Activated gamma-delta T cell treated with anti-CD3 and anti-CD28 coated beads, Interleukin-2, amount 50 U/mL, for 16 hours (primary cell): ENCODE results near the gene TIGD3.

Experiments
- DNase-seq: peaks from one replicate; pipeline ENCODE4 v3.0.0-alpha.2; 2020; ENCODE audit warnings: low read depth

TIGD3 gene

DNA sequence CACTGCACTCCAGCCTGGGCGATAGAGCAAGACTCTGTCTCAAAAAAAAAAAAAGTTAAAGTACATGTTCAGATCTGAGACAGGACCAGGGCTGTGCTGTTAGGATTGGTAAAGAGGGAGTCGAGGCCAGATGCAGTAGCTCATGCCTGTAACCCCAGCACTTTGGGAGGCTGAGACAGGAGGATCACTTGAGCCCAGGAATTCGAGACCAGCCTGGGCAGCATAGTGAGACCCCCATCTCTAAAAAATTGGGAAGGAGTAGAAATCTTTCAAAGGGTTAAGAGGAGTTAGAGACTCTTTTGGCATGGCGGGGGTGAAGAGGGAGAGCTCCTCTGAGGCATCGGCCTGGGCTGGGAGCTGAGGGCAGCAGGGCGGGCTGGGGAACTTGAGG, 16.1 kb downstream of the TIGD3 start:
- DNase-seq = no peak

DNA sequence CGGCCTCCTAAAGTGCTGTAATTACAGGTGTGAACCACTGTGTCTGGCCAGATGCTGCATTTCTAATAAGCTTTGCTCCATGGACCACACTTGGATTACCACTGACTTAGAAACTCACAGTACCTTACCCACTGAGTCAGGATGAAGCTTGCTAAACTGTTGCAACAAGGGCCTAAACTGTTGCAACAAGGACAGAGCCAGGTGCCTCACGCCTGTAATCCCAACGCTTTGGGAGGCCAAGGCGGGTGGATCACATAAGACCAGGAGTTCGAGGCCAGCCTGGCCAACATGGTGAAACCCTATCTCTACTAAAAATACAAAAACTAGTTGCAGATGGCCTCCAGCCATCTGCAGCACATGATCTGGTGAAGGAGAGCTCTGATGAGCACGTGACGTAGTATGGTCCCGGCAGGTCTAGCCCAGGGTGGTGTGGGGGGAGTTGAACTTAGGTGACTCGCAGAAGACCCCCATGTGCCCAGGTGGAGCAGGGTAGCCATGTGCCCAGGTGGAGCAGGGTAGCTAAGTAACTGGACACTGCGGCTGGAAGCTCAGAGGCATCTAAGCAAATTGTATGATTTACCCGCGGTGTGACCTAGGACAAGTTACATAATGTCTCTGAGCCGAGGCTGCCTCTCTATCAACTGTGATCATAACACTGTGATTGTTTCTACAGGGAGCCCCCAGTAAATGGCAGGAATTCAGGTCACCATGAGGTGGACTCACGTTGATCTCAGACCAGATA, 19.5 kb downstream of the TIGD3 start:
- DNase-seq = no peak

DNA sequence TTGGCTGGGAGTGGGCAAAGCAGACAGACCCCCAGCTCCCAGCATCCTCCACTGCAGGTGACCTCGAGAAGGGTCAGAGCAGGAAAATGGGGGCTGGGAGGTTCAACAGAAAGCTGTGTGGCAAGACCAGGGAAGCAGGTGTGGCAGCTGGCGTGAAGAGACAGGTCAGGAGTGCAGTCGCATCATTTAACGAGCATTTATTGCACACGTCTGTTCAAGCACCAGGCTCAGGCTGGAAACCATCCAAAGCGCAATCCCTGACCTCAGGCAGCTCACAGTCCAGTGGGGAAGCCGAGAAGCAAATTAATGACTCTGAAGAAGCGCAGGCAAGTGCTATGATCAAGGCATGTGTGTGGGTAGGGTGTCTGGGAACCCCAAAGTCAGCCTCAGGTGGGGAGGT, 20.5 kb downstream of the TIGD3 start:
- DNase-seq = no peak

DNA sequence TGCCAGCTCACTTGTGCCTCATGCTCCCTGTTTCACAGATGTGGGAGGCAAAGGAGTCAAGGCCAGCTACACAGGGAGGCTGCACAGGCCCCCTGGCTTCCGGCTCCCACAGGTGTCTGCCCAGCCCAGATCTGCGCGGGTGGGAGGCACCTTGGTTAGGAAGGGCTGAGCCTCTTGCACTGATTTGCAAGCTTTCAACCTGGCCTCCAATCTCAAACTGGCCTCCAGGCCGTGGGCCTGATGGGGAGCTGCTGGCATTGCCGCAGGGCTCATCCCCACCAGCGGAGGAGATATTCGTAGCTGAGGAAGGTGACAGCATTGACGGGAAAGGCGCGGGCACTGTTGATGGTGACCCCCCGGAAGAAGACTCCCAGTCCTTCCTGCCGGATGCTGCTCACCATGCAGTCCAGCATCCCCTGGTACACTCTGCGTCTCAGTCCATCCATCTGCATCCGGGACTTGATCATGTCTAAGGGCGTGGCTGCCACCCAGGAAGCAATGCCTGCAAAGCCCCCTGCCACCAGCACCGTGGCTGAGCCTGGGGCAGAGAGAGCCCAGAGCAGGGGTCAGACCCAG, 21.7 kb downstream of the TIGD3 start:
- DNase-seq = no peak

DNA sequence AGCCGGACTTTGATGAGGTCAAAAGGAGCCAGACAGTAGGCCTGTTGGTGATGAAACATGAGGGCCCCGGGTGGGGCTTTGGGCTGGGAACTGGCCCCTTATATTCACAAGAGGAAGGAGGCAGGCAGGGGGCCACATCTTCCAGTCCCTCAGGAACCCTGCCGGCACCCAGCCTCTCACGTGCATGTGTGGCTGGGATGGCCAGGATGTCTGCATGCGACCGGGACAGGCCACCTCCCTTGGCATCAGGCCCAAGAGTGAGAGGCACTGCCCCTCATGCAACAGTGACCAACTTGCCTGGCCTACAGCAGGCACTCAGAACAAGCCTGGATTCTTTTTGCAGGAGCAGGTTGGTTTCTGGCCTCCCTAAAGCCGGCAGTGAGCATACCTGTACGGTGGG, 22.5 kb downstream of the TIGD3 start:
- no peak for DNase-seq

DNA sequence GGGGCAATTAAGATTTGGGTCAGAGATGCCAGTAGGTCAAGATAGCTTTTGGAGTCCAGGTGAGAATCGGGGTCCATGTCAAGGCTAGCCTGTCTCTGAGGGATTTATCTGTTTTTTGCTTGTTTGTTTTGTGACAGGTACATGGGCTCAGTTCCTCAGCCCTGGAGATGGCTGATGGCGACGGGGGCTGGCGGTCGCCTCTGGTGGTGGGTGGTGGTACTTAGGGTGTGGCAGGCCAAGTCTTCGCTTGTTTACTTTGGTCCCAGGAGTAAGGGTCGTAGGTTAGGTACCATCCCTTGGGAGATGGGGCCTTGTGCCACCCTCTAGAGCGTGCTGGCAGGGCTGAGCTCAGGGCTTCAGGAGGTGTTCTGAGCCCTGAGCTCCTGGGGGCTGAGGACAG, 23.2 kb downstream of the TIGD3 start:
- DNase-seq = no peak

DNA sequence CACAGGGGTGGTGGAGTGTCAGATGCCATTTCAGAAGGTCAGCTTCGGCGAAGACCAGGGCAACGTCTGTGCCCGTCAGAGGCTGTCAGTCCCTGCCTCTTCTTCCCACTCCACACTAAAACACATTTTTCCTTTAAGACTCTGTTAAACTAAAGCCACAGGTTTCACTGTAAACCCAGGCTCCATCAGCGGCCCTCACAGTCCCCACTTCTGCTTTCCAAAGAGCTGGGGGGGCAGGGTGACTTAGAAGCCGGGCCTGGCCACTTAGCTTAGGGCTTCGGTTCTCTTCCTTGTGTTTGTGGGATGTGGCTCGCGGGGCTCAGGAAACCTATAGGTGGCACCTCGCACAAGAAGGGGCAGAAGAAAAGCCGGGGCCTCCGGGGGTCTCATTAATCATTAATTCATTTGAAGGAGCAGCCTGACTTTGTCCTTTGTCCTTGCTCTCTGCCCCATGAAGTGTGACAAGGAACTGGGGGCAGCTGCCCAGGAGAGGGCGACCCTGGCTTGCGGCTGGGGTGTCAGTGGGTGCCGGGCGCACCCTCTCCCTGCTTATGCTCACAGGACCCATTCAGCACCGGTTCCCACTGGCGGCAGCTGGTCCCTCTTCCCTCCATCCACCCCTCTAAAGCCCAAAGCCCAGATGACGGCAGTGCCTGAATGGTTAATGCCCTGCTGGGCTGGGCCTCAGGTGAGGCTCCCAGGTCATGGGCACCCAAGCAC, 23.8 kb downstream of the TIGD3 start:
- no peak for DNase-seq

DNA sequence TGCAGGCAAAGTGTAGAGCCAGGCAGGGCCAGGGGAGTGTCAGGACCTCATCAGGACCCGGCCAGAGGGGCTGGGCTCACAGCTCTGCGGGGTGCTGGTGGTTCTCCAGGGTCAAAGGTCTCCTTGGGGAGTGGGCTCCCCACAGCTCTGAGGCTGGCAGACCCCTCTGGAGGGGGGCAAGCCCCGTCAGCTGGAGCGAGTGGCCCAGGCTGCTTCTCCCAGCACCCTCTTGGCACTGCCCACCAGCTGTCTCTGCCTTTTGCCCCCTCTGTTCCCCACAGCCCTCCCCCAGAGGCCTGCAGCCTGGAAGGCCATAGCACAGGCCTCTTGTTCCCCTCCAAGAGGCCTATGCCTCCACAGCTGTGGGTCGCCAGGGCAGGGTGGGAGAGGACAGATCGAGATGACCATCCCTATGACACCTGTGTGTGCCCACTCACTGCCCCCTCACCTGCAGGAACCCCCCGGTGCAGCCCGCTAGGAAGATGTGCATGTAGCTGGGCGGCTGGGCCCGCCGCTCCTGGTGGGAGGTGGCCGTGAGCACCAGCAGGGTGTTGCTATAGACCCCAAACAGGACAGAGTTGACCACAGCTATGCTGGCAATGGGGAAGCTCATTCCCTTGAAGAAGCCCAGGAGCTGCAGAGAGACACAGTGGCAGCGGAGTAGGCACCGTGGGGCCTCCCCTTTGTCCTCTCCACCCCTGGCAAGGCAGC, 24.5 kb downstream of the TIGD3 start:
- DNase-seq = no peak

DNA sequence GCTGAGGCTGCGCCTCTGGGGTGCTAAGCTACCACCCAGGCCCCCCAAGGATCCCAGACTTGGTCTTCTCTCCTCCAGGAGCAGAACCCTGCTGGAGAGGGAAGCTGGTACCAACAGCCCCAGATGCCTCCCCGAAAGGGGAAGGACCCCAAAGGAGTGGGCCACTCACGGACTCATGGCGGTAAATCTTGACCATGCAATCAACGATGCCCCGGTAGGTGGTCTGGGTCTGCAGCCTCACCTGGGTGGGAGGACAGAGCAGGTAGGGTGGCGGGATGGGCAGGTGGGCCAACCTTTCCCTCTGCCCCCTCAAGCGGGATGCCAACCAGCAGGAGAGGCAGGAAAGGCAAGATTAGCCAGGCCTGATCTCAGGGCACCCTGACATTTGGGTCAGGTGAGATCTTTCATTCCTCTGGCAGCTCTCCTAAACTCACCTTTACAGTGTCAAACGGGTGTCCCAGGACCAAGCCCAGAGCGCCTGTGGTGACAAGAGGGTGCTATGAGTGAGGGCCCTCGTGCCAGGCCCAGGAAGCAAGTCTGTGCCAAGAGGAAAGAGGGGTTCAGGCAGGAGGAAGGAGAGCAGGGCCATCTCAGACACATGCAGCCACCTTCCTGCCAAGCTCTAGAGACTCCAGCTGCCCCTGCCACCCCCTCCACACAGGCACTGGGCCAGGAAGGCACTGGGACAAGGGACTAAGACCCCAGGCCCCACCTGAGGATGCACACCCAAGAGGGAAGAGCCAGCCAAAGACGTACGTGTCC, 25.3 kb downstream of the TIGD3 start:
- DNase-seq = no peak

DNA sequence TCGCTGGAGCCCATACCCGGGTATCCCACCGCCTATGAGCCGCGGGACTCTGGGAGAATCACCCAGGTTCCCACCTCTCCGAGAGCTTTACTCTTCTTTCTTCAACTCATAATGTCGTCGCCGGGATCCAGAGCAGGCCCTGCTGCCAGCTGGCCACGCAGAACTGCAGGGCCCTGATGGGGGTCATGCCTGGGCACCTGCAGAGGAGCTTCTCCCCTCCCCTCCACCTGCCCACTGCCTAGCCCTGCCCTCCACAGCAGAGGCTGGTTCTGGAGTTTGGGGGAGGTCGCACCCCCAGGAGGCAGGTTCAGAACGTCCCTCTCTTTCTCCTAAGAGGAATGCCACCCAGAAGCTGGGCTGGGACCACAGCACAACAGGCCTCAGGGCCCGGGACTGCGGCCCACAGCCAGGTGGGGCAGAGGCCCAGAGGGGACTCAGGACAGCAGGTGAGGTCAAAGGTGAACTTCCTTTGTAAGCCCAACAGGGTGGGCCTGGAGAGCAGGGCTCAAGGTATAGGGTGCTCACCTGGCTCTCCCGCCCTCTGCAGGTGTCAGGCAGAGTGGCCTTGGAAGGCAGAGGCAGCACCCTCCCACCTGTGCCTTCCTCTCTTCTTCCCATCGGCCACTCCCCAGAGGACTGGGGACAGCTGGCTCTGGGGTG, 26.0 kb downstream of the TIGD3 start:
- no peak for DNase-seq

DNA sequence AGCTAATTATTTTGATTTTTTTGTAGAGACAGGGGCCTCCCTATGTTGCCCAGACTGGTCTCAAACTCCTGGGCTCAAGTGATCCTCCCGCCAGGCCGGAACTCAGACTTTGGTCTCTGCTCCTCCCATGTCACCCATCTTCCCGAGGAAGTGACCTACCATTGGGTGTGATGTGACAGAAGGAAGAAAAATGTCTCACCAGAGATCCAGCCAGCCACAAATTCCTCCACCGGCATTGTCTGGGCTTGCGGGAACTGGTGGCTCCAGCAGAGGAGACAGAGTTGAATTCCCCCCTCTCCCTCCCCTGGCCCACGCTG, 27.1 kb downstream of the TIGD3 start:
- no peak for DNase-seq

DNA sequence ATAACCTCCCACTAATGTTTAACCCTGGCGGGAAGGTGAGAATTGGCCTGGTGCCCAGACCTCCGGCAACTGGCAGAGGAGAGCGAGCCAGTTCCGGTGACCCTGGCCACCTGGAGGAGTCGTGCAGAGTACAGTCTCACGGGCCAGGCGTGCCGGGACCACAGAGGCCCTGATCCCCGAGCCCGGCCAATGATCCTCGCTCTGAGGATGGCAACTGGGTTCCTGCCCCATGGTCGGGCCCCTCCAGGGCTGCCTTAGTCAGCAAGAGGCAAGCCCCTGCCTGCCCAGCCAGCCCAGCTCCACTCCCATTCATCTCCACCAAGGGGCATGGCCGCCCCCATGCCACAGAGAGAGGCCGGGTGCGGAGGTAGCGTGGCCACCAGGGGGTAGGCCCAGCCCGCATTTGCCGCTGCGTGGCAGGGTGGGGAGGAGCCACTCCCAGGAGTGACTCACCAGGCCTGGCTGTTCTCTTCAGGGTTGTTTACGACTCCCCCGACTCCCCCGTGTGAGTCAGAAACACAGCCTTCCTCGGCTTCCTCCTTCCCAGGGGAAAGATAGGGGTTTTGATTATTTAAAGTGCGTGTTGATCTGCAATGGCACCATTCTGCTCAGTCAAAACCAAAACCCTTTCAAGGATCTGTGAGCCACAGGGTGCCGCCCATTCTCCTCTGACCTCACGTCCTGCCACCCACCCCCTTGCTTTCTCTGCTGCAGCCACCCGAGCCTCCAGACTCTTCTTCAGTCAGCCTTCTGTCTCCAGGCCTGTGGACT, 27.7 kb downstream of the TIGD3 start, which contains the start of gene SLC25A45:
Gene SLC25A45, minus strand, starts transcription at position 614 of the 771 bp plus-strand sequence. CDS start 695 bp downstream, outside the sequence.
- peak; percentile 85 for DNase-seq

DNA sequence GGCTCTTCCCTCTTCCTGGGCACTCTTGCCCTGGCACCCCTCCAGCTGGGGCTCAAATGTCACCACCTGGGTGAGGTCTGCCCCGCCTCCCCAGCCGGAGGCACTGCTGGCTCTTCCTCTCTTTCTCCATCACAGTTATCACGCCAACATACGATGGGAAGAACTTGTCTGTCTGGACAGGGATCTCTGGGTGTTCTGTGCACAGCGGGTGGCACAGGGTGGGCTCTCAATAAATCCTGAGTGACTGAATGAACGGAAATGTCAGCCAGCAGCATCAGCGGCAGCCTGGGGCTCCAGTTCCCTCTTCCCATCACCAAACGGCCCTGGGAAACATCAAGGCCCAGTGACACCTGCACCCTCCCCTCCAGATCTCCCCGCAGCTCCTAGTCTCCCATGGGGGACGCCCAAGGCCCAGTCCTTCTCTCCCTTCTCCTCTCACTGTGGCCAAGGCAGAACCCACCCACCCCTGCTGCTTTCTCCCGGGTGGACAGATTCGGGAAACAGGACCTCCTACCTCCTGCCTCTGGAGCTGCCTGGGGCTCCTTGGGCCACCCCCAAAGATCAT, 28.3 kb downstream of the TIGD3 start:
- no peak for DNase-seq

DNA sequence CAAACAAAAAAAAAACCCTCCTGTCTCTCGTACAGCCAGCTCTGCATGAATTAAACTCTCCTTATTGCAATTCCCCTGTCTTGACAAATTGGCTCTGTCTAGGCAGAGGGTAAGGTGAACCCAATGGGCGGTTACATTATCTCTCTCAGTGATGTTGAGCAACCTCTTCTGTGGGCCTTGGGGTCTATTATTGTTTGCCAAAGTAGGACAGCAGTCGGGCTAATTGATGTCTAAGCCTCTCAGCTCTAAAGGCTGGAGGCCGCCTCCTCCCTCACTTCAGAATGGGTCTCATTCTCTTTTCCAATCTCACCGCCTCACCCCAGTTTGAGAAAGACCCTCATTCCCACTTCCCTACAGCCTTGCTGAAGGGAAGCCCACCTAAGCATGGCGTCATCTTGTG, 29.2 kb downstream of the TIGD3 start:
- DNase-seq = no peak

DNA sequence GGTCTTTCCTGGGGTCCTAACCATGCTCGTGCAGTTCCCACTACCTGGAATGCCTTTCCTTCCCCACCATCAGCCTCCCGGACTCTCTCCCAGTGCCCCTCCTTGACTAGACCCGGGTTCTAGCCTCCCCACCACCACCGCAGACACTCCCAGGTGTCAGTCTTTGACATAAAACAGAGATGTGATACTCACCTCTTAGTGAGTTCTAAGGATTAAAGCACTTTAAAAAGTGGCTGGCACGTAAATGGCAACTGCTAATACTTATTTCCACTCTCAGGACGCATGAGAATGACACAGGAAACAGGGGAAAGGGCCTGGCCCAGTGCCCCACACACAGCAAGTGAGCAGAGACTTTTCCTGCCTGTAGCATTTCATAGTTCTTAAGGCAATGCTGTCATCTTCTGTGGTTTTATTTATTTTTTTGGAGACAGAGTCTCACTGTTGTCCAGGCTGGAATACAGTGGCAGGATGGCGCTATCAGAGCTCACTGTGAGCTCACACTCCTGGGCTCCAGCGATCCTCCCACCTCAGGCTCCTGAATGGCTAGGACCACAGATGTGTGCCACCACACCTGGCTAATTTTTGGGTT, 29.8 kb downstream of the TIGD3 start:
- DNase-seq = no peak

DNA sequence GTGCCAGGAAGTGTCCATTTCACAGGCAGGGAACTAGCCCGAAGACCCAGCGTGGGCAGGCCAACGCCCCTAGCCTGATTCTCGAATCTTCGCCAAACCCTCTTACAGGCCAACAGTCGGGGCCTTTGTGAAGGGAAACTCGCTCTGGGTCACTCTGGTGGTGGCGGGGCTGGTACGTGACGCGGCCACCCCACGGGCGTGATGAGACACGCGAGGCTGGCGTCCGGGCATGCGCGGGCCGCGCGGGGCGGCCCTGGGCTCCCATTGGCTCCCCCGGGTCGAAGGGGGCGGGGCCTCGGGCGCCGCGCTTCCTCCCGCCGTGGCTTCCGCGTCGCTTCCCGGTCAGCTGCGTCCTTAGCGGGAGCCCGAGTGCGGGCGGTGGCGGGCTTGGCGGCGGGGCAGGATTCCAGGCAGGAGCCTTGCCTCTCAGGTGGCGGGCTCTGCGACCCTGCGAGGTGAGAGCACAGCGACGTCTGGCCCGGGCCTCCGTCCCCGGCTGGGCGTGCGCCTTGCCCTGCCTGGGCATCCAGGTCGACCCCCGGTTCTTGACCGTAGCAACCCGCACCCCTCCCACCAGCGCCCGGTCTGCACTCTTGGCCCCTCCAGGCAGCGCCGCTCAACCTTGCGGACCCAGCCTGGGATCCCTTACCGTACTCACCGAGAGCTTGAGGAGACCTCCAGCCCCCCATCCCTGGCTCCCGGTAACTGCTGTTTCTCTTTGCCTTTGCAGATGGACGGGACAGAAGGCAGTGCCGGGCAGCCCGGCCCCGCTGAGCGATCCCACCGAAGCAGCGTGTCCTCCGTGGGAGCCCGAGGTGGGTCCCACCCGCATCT, 32.0 kb downstream of the TIGD3 start, which contains the start of gene FRMD8:
Gene FRMD8, plus strand, starts transcription at position 331 of the 834 bp plus-strand sequence. Its CDS starts 400 bp downstream, at position 731.
- DNase-seq = peak; percentile 80

DNA sequence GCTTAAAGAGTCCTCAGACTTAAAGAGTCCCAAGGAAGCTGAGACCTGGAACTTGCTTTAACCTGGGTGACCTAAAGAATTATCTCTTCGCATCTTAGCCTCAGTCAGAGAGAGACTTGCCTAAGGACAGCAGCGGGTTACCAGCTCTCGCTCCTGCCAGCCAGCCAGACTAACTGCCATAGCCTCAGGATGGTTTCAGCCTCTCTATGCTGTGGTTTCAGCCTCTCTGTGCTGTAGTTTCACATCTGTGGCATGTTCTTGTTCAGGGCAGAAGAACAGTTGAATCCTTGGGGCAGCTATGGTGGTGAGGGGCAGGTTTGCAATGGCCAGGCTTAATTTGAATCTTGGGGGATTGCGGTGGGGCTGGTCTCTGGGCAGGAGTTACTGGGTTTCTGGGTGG, 34.2 kb downstream of the TIGD3 start:
- no peak for DNase-seq

DNA sequence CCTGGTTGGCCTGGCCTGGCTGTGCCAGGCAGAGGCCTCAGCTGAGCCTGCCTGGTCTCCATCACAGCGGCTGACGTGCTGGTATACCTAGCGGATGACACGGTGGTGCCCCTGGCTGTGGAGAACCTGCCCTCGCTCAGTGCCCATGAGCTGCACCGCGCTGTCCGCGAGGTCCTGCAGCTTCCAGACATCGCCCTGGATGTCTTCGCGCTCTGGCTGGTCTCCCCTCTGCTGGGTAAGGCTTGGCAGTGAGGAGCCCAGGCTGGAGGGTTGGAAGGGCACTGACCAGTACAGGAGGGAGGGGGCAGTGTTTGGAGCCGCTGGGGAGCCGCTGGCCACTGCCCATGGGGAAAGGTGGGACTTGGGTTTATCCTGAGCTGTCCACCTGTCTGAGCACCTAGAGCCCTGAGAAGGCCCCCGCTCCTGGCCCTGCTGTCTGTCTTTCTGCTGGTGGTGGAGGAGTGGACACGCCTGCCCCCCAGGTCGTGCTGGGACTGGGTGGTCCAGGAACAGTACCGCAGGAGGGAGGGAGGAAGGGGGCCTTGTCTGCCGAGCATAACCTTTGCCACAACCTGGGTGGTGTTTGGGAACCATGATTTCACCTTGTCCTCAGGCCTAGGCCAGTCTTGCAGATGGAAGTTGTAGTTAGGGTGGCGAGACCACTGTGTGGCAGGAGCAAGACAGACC, 34.9 kb downstream of the TIGD3 start:
- no peak for DNase-seq
